ENCODE data around the gene DOK5. TPM values are rescaled to one million over a fixed set of nuclear protein-coding genes. Genes with fewer than 3 reads are reported as not detected.

Gene DOK5
- total and polyA plus RNA-seq, 9 donors, result 15.9 to 33.3 (median 21.7) TPM

GRCh38 chr20:54668271-54669039, 193.1 kb downstream of the DOK5 start:
- WGBS (ENCODE audit: insufficient coverage), result 44% methylated on average over 5 of the region's 12 CpGs
- Histone ChIP-seq H3K9me3 (replicated peaks; ENCODE audit: control insufficient read depth, low read depth, low read length) (no peaks in the 10 kb centered on the region), H3K4me3 (ENCODE audit: low read length) (no peak overlapping the region), H3K4me1 (ENCODE audit: control insufficient read depth, insufficient read depth, low read length) (peaks cover 2% of the 10 kb centered on the region), H3K27me3 (ENCODE audit: control insufficient read depth, insufficient read depth, low read length) (no peaks in the 10 kb centered on the region), H3K27ac (ENCODE audit: low read length) (no peak overlapping the region), H3K36me3 (ENCODE audit: control insufficient read depth, insufficient read depth, low read length) (no peaks in the 10 kb centered on the region)
- no peak for DNase-seq

- H3K4me3 ChIP-seq (ENCODE audit: low read length), result no peak overlapping the region
- 71% methylated on average over 1 of the region's 4 CpGs for WGBS (ENCODE audit: insufficient coverage)
Observed at GRCh38 chr20:54669040-54669363, 193.6 kb downstream of the DOK5 start.

GRCh38 chr20:54678253-54678652, 202.9 kb downstream of the DOK5 start:
- WGBS (ENCODE audit: insufficient coverage), result no CpG with 5 or more reads among the region's 1 CpG
- Histone ChIP-seq H3K9me3 (replicated peaks; ENCODE audit: control insufficient read depth, low read depth, low read length) (no peaks in the 10 kb centered on the region), H3K27me3 (ENCODE audit: control insufficient read depth, insufficient read depth, low read length) (peaks cover 4% of the 10 kb centered on the region), H3K36me3 (ENCODE audit: control insufficient read depth, insufficient read depth, low read length) (no peaks in the 10 kb centered on the region), H3K4me1 (ENCODE audit: control insufficient read depth, insufficient read depth, low read length) (peaks cover 5% of the 10 kb centered on the region), H3K27ac (ENCODE audit: low read length) (no peak overlapping the region), H3K4me3 (ENCODE audit: low read length) (no peak overlapping the region)
- DNase-seq, result no peak

More at GRCh38 chr20:54669040-54669363, 193.6 kb downstream of the DOK5 start:
- Histone ChIP-seq H3K36me3 (ENCODE audit: control insufficient read depth, insufficient read depth, low read length) (no peaks in the 10 kb centered on the region), H3K27me3 (ENCODE audit: control insufficient read depth, insufficient read depth, low read length) (no peaks in the 10 kb centered on the region), H3K9me3 (replicated peaks; ENCODE audit: control insufficient read depth, low read depth, low read length) (no peaks in the 10 kb centered on the region), H3K27ac (ENCODE audit: low read length) (no peak overlapping the region), H3K4me1 (ENCODE audit: control insufficient read depth, insufficient read depth, low read length) (peaks cover 2% of the 10 kb centered on the region)
- DNase-seq, result no peak

GRCh38 chr20:54680439-54680838, 205.0 kb downstream of the DOK5 start:
- Histone ChIP-seq H3K4me3 (ENCODE audit: low read length) (no peak overlapping the region), H3K27ac (ENCODE audit: low read length) (no peak overlapping the region), H3K4me1 (ENCODE audit: control insufficient read depth, insufficient read depth, low read length) (peaks cover 5% of the 10 kb centered on the region), H3K9me3 (replicated peaks; ENCODE audit: control insufficient read depth, low read depth, low read length) (no peaks in the 10 kb centered on the region), H3K36me3 (ENCODE audit: control insufficient read depth, insufficient read depth, low read length) (no peaks in the 10 kb centered on the region), H3K27me3 (ENCODE audit: control insufficient read depth, insufficient read depth, low read length) (peaks cover 4% of the 10 kb centered on the region)
- 21% methylated on average over 3 of the region's 5 CpGs for WGBS (ENCODE audit: insufficient coverage)
- no peak for DNase-seq

- Histone ChIP-seq H3K9me3 (replicated peaks; ENCODE audit: control insufficient read depth, low read depth, low read length) (no peaks in the 10 kb centered on the region), H3K4me3 (ENCODE audit: low read length) (no peak overlapping the region), H3K27ac (ENCODE audit: low read length) (peak overlapping the region; percentile 4), H3K27me3 (ENCODE audit: control insufficient read depth, insufficient read depth, low read length) (peaks cover 4% of the 10 kb centered on the region), H3K4me1 (ENCODE audit: control insufficient read depth, insufficient read depth, low read length) (peaks cover 5% of the 10 kb centered on the region), H3K36me3 (ENCODE audit: control insufficient read depth, insufficient read depth, low read length) (no peaks in the 10 kb centered on the region)
- WGBS (ENCODE audit: insufficient coverage), result 0% methylated on average over 8 of the region's 14 CpGs
- DNase-seq, result peak; percentile 90
Observed at GRCh38 chr20:54680872-54681619, 205.7 kb downstream of the DOK5 start.

- H3K27ac ChIP-seq (ENCODE audit: low read length), result no peak overlapping the region
Observed at GRCh38 chr20:54681869-54682268, 206.5 kb downstream of the DOK5 start.

GRCh38 chr20:54688476-54688875, 213.1 kb downstream of the DOK5 start:
- Histone ChIP-seq H3K9me3 (replicated peaks; ENCODE audit: control insufficient read depth, low read depth, low read length) (no peaks in the 10 kb centered on the region), H3K36me3 (ENCODE audit: control insufficient read depth, insufficient read depth, low read length) (no peaks in the 10 kb centered on the region), H3K4me3 (ENCODE audit: low read length) (no peak overlapping the region), H3K4me1 (ENCODE audit: control insufficient read depth, insufficient read depth, low read length) (no peaks in the 10 kb centered on the region), H3K27ac (ENCODE audit: low read length) (no peak overlapping the region), H3K27me3 (ENCODE audit: control insufficient read depth, insufficient read depth, low read length) (no peaks in the 10 kb centered on the region)
- WGBS (ENCODE audit: insufficient coverage), result no CpG with 5 or more reads among the region's 1 CpG
- DNase-seq, result no peak

More at GRCh38 chr20:54681869-54682268, 206.5 kb downstream of the DOK5 start:
- H3K4me1 ChIP-seq (ENCODE audit: control insufficient read depth, insufficient read depth, low read length), result peaks cover 5% of the 10 kb centered on the region
- WGBS (ENCODE audit: insufficient coverage), result 40% methylated on average over 4 of the region's 6 CpGs
- no peak overlapping the region for H3K4me3 ChIP-seq (ENCODE audit: low read length)
- peak; percentile 14 for DNase-seq
- H3K9me3 ChIP-seq (replicated peaks; ENCODE audit: control insufficient read depth, low read depth, low read length), result no peaks in the 10 kb centered on the region
- H3K27me3 ChIP-seq (ENCODE audit: control insufficient read depth, insufficient read depth, low read length), result peaks cover 4% of the 10 kb centered on the region
- no peaks in the 10 kb centered on the region for H3K36me3 ChIP-seq (ENCODE audit: control insufficient read depth, insufficient read depth, low read length)

GRCh38 chr20:54690323-54690722, 214.9 kb downstream of the DOK5 start:
- H3K4me3 ChIP-seq (ENCODE audit: low read length), result no peak overlapping the region
- WGBS (ENCODE audit: insufficient coverage), result no CpG with 5 or more reads among the region's 3 CpGs
- no peak overlapping the region for H3K27ac ChIP-seq (ENCODE audit: low read length)
- no peak for DNase-seq
- H3K9me3 ChIP-seq (replicated peaks; ENCODE audit: control insufficient read depth, low read depth, low read length), result no peaks in the 10 kb centered on the region
- H3K36me3 ChIP-seq (ENCODE audit: control insufficient read depth, insufficient read depth, low read length), result no peaks in the 10 kb centered on the region
- no peaks in the 10 kb centered on the region for H3K27me3 ChIP-seq (ENCODE audit: control insufficient read depth, insufficient read depth, low read length)
- H3K4me1 ChIP-seq (ENCODE audit: control insufficient read depth, insufficient read depth, low read length), result no peaks in the 10 kb centered on the region

GRCh38 chr20:54691327-54691726, 215.9 kb downstream of the DOK5 start:
- H3K27ac ChIP-seq (ENCODE audit: low read length), result no peak overlapping the region
- no peaks in the 10 kb centered on the region for H3K4me1 ChIP-seq (ENCODE audit: control insufficient read depth, insufficient read depth, low read length)
- no peaks in the 10 kb centered on the region for H3K9me3 ChIP-seq (replicated peaks; ENCODE audit: control insufficient read depth, low read depth, low read length)
- no peaks in the 10 kb centered on the region for H3K36me3 ChIP-seq (ENCODE audit: control insufficient read depth, insufficient read depth, low read length)
- H3K4me3 ChIP-seq (ENCODE audit: low read length), result no peak overlapping the region
- no CpG with 5 or more reads among the region's 2 CpGs for WGBS (ENCODE audit: insufficient coverage)
- no peaks in the 10 kb centered on the region for H3K27me3 ChIP-seq (ENCODE audit: control insufficient read depth, insufficient read depth, low read length)
- DNase-seq, result no peak

GRCh38 chr20:54692168-54692887, 216.9 kb downstream of the DOK5 start:
- no peak overlapping the region for H3K27ac ChIP-seq (ENCODE audit: low read length)
- no peaks in the 10 kb centered on the region for H3K9me3 ChIP-seq (replicated peaks; ENCODE audit: control insufficient read depth, low read depth, low read length)
- DNase-seq, result no peak
- no peak overlapping the region for H3K4me3 ChIP-seq (ENCODE audit: low read length)
- no peaks in the 10 kb centered on the region for H3K27me3 ChIP-seq (ENCODE audit: control insufficient read depth, insufficient read depth, low read length)
- no peaks in the 10 kb centered on the region for H3K36me3 ChIP-seq (ENCODE audit: control insufficient read depth, insufficient read depth, low read length)
- no peaks in the 10 kb centered on the region for H3K4me1 ChIP-seq (ENCODE audit: control insufficient read depth, insufficient read depth, low read length)
- no CpG with 5 or more reads among the region's 4 CpGs for WGBS (ENCODE audit: insufficient coverage)
